Mesendoderm (in vitro differentiated cells): ENCODE data around the gene KIAA1217.

ENCODE experiments used
- DNase-seq: peaks from one replicate; pipeline ENCODE4 v3.0.0; 2013
- H2AK5ac ChIP-seq: 2 replicates; pipeline ENCODE4 v1.6.1; 2013; ENCODE audit warnings: low read length, inconsistent platforms
- H2BK120ac ChIP-seq: 2 replicates; pipeline ENCODE4 v1.6.1; 2013; ENCODE audit warnings: low read depth, mild to moderate bottlenecking, low read length, moderate library complexity, mixed read lengths
- H2BK15ac ChIP-seq: replicated peaks from 2 replicates; pipeline ENCODE4 v1.6.1; 2013; ENCODE audit warnings: low read depth, mild to moderate bottlenecking, moderate library complexity
- H2BK5ac ChIP-seq: 2 replicates; pipeline ENCODE4 v1.6.1; 2013; ENCODE audit warnings: low read length, inconsistent platforms
- H3K18ac ChIP-seq: 2 replicates; pipeline ENCODE4 v1.6.1; 2013; ENCODE audit warnings: mild to moderate bottlenecking, low read length, mixed read lengths
- H3K23ac ChIP-seq: one replicate; pipeline ENCODE4 v1.6.1; 2013; ENCODE audit warnings: low read length
- H3K27ac ChIP-seq: 2 replicates; pipeline ENCODE4 v1.5.1; 2013; ENCODE audit warnings: low read depth, mild to moderate bottlenecking, inconsistent platforms, low read length, moderate library complexity
- H3K27me3 ChIP-seq: 2 replicates; pipeline ENCODE4 v1.6.1; 2013; ENCODE audit warnings: low read length, control low read depth, mild to moderate bottlenecking, inconsistent platforms; ENCODE audit not compliant: insufficient read depth, poor library complexity
- H3K36me3 ChIP-seq: 2 replicates; pipeline ENCODE4 v1.6.1; 2013; ENCODE audit warnings: low read length, inconsistent platforms; ENCODE audit not compliant: control insufficient read depth, insufficient read depth
- H3K4ac ChIP-seq: one replicate; pipeline ENCODE4 v1.6.1; 2013; ENCODE audit warnings: low read depth, mild to moderate bottlenecking, low read length, moderate library complexity
- H3K4me1 ChIP-seq: 2 replicates; pipeline ENCODE4 v1.6.1; 2013; ENCODE audit warnings: low read depth, low read length, inconsistent platforms; ENCODE audit not compliant: control insufficient read depth
- H3K4me2 ChIP-seq: 2 replicates; pipeline ENCODE4 v1.6.1; 2013; ENCODE audit warnings: low read length
- H3K4me3 ChIP-seq: 2 replicates; pipeline ENCODE4 v1.5.1; 2013; ENCODE audit warnings: mild to moderate bottlenecking, low read length
- H3K56ac ChIP-seq: one replicate; pipeline ENCODE4 v1.6.1; 2013; ENCODE audit warnings: low read length
- H3K79me1 ChIP-seq: 2 replicates; pipeline ENCODE4 v1.6.1; 2013; ENCODE audit warnings: low read length, inconsistent platforms
- H3K79me2 ChIP-seq: 2 replicates; pipeline ENCODE4 v1.6.1; 2013; ENCODE audit warnings: mild to moderate bottlenecking, low read length; ENCODE audit not compliant: control insufficient read depth, insufficient read depth
- H3K9ac ChIP-seq: 2 replicates; pipeline ENCODE4 v1.6.1; 2013; ENCODE audit warnings: low read length, inconsistent platforms
- H4K5ac ChIP-seq: one replicate; pipeline ENCODE4 v1.6.1; 2013; ENCODE audit warnings: low read length
- H4K8ac ChIP-seq: one replicate; pipeline ENCODE4 v1.6.1; 2013; ENCODE audit warnings: low read depth, mild to moderate bottlenecking, control low read depth, low read length, moderate library complexity
- WGBS: extraction: QIAGEN DNeasy Blood & Tissue Kit; methylation state at CpG from one replicate; pipeline ENCODE4 v1.1.7; 2013; ENCODE audit warnings: low lambda C conversion rate, missing lambda C conversion rate; ENCODE audit not compliant: insufficient coverage; ENCODE audit errors: extremely low coverage; 5-methylcytosine and 5-hydroxymethylcytosine counted together

The KIAA1217 gene

DNA sequence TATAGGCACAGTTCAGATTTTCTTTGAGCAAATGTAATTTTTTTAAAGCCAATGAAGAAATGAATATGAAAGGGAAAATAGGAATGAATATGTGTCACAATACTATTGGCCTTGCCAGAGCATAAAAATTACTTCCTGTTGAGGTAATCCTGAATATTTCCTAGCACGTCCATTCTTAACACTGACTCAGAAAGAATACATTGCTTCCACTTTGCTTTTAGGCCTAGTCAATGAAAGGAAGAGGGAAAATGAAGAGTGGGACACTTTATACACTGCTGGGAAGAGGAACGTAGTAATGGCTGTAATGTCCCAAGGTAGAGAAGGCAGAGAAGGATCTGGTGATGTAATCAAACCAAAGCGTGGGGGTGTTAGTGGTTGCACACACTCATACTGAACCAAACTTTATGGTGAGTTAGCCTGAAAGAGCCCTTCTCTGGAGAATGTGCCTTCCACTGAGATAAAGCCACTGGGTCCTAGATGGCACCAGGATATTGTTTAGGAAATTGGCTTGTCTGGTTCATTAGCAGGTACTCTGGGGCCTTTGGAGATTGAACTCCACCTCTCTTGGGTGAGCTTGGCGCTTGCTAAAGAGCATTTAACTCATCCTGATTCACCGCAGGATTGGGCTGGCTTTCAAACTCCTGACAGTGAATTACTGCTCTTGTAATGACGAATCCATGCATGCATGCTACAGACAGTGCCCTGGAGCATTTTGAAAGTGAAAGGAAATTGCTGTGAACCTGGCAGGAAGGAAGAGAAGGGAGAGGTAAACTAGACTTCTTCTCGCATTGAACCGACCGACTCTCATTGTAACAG is 254.9 kb downstream of the KIAA1217 start:
- Histone ChIP-seq H3K4me2 (no peak overlapping the region), H2AK5ac (no peak overlapping the region), H2BK5ac (no peak overlapping the region), H3K79me2 (no peaks in the 10 kb centered on the region), H3K18ac (no peak overlapping the region), H3K27me3 (no peaks in the 10 kb centered on the region), H3K4me1 (peaks cover 3% of the 10 kb centered on the region), H3K4ac (no peak overlapping the region), H4K5ac (no peak overlapping the region), H3K79me1 (no peaks in the 10 kb centered on the region), H3K36me3 (no peaks in the 10 kb centered on the region), H3K27ac (no peak overlapping the region), H3K23ac (no peak overlapping the region), H2BK120ac (no peak overlapping the region), H3K56ac (no peak overlapping the region), H3K4me3 (no peak overlapping the region), H3K9ac (no peak overlapping the region), H2BK15ac (no peak overlapping the region), H4K8ac (no peak overlapping the region)
- no CpG with 5 or more reads among the region's 9 CpGs for WGBS
- DNase-seq: peak; percentile 46

DNA sequence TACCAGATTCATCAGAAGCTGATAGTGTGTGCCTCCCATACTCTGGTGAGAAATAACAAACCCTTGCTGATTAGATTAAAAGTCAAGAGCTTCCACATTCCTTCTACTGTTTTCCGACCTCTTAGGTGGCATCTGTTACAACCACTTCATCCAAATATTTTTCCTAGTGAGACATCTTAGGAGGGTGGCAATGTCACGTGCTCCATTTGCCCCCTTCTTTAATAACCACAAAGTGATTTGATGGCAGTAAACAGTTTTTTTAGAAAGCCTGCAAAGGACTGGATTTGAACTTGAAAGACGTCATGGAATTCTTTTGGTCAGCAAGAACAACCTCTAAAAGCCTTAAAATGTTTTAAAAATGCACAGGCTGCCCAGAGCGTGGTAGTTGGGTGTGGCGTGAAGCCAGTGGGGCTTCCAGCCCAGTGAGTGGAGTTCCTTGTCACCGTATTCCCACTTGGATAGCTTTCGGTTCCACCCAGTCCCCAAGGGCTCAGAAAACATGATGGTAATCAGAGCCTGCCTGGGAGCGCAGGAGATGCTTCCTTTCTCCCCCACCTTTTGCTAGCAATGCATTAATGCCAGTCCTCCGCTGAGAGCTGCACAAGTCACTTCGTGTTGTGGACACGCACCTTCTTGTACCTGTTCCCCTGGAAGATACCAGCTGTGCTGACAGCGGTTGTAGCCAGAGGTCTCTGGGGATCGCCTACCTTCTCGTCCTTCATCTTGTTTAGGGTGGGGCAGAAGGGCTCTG is 256.4 kb downstream of the KIAA1217 start:
- no peaks in the 10 kb centered on the region for H3K27me3 ChIP-seq
- no peak overlapping the region for H3K4me3 ChIP-seq
- H3K18ac ChIP-seq: no peak overlapping the region
- no peak overlapping the region for H3K9ac ChIP-seq
- peaks cover 8% of the 10 kb centered on the region for H3K4me1 ChIP-seq
- H3K79me1 ChIP-seq: no peaks in the 10 kb centered on the region
- H4K5ac ChIP-seq: no peak overlapping the region
- no peak for DNase-seq
- no peak overlapping the region for H3K27ac ChIP-seq
- no peak overlapping the region for H2BK15ac ChIP-seq
- H4K8ac ChIP-seq: no peak overlapping the region
- H3K56ac ChIP-seq: no peak overlapping the region
- no peaks in the 10 kb centered on the region for H3K36me3 ChIP-seq
- H2BK5ac ChIP-seq: no peak overlapping the region
- H2AK5ac ChIP-seq: no peak overlapping the region
- no peak overlapping the region for H3K23ac ChIP-seq
- H2BK120ac ChIP-seq: no peak overlapping the region
- no peak overlapping the region for H3K4me2 ChIP-seq
- no CpG with 5 or more reads among the region's 14 CpGs for WGBS
- H3K4ac ChIP-seq: no peak overlapping the region
- no peaks in the 10 kb centered on the region for H3K79me2 ChIP-seq

DNA sequence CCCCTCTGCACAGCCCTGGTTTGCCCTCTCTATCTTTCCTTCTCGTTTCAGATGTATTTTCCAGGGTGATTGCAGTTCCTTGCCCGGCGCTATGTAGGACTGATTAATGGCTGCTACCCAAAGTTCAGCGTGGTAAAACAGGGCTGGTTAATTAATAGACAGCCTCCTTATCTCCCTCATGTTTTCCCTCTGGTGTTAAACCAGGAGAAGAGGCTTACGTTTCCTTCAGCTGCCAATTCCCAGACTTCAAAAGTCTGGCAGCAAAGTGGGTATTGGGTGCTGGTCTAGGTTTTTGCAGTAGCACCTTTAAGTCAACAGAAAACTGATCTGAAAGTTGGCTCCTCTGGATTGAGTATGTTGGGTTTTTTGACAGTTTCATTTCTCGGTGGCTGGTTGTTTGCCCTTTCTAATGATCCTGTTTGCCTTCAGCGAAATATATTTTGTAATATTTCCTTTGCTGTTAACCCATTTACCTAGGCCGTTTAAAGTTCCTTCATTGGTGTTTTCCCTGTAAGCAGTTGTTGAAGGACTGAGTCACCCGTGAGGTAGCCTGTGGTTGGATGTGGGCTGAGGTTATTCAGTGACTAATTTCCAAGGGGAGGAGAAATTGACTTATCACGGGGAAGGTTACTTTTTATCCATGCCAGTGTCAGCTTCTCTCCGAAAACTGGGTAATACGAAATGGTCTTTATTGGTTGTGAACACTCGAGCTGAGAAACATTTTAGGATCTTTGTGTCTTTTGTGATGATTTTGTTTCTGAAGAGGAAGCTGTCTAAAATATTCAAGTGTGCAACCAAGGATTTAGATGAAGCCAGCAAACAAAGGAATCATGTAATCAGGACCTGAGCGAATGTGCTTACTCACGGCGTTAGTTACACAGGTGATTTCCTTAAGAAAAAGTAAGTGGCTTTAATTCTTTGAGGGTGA is 257.2 kb downstream of the KIAA1217 start:
- Histone ChIP-seq H3K23ac (no peak overlapping the region), H2BK5ac (no peak overlapping the region), H3K18ac (no peak overlapping the region), H3K9ac (no peak overlapping the region), H3K4me1 (peaks cover 8% of the 10 kb centered on the region), H3K4me3 (no peak overlapping the region), H3K56ac (no peak overlapping the region), H4K5ac (no peak overlapping the region), H3K36me3 (no peaks in the 10 kb centered on the region), H2BK15ac (no peak overlapping the region), H3K79me1 (no peaks in the 10 kb centered on the region), H3K27ac (no peak overlapping the region), H3K27me3 (no peaks in the 10 kb centered on the region), H3K4ac (no peak overlapping the region), H2AK5ac (no peak overlapping the region), H4K8ac (no peak overlapping the region), H3K4me2 (no peak overlapping the region), H3K79me2 (no peaks in the 10 kb centered on the region), H2BK120ac (no peak overlapping the region)
- DNase-seq: no peak
- no CpG with 5 or more reads among the region's 16 CpGs for WGBS

DNA sequence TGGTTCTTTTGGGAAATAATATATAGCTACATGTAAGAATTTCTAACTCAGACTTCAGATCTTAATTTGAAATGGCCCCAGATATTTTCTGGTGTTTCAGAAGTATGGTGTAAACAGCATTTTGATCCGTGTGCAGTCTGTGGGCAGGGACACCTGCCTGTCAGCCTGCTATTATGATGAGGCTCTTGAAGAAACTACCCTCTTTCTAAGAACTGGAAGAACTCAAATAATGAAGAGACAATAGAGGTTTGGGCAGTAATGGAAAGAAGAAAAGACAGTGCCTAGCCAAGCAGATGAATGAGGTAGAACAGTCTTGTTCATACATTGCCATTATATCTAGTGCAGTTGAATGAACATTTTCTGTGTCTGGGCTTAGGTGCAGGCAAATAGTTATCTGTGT is 258.2 kb downstream of the KIAA1217 start:
- Histone ChIP-seq H2AK5ac (no peak overlapping the region), H3K79me2 (no peaks in the 10 kb centered on the region), H4K8ac (no peak overlapping the region), H3K9ac (no peak overlapping the region), H3K56ac (no peak overlapping the region), H3K23ac (no peak overlapping the region), H3K18ac (no peak overlapping the region), H3K4ac (no peak overlapping the region), H3K79me1 (no peaks in the 10 kb centered on the region), H3K27me3 (no peaks in the 10 kb centered on the region), H4K5ac (no peak overlapping the region), H3K4me3 (no peak overlapping the region), H2BK120ac (no peak overlapping the region), H2BK15ac (no peak overlapping the region), H3K27ac (no peak overlapping the region), H3K36me3 (no peaks in the 10 kb centered on the region), H3K4me2 (no peak overlapping the region), H3K4me1 (peaks cover 8% of the 10 kb centered on the region), H2BK5ac (no peak overlapping the region)
- no CpG with 5 or more reads among the region's 1 CpG for WGBS
- no peak for DNase-seq

DNA sequence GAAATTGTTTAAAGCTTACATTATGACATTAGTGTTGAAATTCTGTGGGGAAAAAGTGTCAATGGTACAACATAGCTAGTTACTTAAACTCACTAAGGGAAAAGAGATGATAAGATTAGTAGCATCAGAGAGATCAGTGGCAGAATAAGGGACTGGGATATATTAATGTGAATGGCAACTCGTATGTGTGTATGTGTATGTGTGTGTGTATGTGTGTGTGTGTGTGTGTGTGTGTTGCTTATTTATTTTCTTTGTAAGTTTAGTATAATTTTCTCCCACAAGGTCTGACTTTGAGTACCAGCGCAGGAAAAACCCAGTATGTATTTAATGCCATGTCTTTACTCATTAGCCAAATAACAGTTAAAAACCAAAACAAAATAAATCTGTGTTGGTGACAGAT is 258.7 kb downstream of the KIAA1217 start:
- no peak overlapping the region for H3K18ac ChIP-seq
- no CpG with 5 or more reads among the region's 2 CpGs for WGBS
- H3K4ac ChIP-seq: no peak overlapping the region
- H3K27ac ChIP-seq: no peak overlapping the region
- DNase-seq: no peak
- H3K79me2 ChIP-seq: no peaks in the 10 kb centered on the region
- no peak overlapping the region for H3K23ac ChIP-seq
- no peak overlapping the region for H2BK5ac ChIP-seq
- no peak overlapping the region for H3K56ac ChIP-seq
- no peaks in the 10 kb centered on the region for H3K79me1 ChIP-seq
- H4K8ac ChIP-seq: no peak overlapping the region
- H3K4me3 ChIP-seq: no peak overlapping the region
- H3K4me1 ChIP-seq: peaks cover 8% of the 10 kb centered on the region
- H4K5ac ChIP-seq: no peak overlapping the region
- no peak overlapping the region for H2BK15ac ChIP-seq
- H3K36me3 ChIP-seq: no peaks in the 10 kb centered on the region
- H3K27me3 ChIP-seq: no peaks in the 10 kb centered on the region
- H2BK120ac ChIP-seq: no peak overlapping the region
- H3K9ac ChIP-seq: no peak overlapping the region
- H3K4me2 ChIP-seq: no peak overlapping the region
- H2AK5ac ChIP-seq: no peak overlapping the region
